SKM-1 treated with dmso at 0.1 percent for 144 hours (cell line): ENCODE results near the gene HLTF.

ENCODE experiments used
- DNase-seq: peaks from one replicate; lab custom pipeline; 2025; ENCODE audit not compliant: unreplicated experiment; lab: John Stamatoyannopoulos, UW

Gene HLTF

GRCh38 chr3:149087208-149087607 lies 875 bp upstream of the HLTF start:
- no peak for DNase-seq

DNA sequence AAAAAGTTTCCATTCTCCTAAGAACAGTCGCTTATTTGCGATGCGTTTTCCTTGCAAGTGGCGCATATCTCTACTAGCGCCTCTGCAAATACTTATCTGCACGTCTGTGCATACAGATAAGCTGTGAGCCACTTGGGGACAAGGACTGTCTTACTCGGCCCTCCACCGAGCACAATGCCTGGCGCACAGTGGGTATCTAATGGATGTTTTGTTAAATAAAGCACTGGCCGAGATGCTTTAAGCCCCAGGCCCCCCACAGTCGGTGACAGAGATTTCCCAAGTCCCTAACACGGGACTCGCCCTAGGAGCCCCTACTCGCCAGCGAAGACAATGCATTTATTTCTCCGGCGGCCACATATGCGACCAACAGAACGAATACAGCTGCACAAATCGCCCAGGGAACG lies 503 bp downstream of the HLTF start:
- DNase-seq, result no peak

GRCh38 chr3:149081772-149082171 lies 4.6 kb downstream of the HLTF start:
- no peak for DNase-seq

DNA sequence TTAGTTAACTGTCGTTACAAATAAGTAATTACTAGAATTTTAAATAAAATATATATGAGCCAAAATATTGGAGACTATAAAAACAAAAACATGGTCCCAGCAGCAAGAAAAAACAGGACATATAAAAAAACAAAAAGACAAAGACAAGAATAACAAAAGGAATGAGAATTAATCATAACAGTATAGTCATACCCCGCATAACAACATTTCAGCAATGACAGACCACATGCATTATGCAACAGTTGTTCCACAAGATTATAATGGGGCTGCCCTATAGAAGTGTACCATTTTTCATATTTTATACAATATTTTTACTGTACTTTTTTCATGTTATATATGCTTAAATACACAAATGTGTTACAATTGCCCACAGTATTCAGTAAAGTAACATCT lies 5.6 kb downstream of the HLTF start:
- no peak for DNase-seq

DNA sequence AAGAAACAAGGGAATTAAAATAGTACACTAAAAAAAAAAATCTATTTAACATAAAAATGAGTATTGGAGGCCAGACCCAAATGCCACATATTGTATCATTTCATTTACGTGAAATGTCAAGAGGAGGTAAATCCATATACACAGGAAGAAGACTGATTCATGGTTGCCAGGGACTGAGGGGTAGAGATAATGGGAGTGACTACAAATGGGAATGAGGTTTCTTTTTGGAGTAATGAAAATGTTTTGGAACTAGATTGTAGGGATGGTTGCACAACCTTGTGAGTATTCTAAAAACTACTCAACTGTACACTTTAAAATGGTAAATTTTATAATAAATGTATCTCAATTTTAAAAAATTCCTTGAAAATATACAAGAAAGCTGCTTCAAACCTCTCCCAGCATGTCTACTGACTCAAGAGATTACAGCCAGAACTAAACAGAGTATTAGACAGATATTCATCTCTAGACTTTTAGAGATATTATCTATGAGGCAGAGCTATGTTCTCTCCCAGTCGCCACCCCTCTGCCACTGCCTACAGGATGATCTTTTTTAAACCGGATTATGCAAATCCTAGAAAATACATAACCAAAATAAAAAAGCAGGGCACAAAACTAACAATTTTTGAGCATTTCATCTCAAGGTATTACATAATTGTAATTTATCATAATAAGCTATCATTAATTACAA lies 6.2 kb downstream of the HLTF start:
- no peak for DNase-seq

DNA sequence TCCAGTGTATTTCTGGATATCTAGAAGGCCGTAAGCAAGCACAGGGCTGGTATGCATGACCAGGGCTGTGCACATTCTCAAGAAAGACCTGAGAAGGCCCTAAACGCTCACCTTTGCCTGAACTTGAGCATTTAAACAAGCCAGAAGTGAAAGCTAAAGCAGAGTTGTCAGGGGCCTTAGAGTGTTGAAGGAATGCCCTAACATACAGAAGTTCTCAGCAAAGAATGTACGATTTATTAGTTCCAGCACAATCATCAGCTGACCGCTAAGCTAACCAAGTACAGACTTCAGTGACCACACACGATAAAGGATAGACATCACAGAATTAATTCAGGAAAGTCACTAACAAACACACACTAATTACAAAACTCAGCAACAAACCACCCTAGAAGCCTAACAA lies 8.7 kb downstream of the HLTF start:
- DNase-seq, result no peak

DNA sequence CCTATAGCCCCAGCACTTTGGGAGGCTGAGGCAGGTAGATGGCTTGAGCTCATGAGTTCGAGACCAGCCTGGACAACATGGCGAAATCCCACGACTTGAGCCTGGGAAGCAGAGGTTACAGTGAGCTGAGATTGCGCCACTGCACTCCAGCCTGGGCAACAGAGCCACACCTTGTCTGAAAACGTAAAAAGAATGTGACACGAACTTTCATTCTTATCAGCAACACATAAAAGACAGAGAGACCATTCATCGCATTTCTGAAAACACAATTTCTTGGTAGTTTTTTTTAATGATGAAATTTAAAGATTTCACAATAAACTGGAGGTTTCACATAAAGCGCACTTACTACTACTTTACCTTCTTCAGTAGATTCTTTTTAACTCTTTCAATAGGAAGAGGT lies 18.4 kb downstream of the HLTF start:
- no peak for DNase-seq

- DNase-seq, result no peak
These were observed 24.6 kb downstream of the HLTF start for GRCh38 chr3:149061776-149062175.

DNA sequence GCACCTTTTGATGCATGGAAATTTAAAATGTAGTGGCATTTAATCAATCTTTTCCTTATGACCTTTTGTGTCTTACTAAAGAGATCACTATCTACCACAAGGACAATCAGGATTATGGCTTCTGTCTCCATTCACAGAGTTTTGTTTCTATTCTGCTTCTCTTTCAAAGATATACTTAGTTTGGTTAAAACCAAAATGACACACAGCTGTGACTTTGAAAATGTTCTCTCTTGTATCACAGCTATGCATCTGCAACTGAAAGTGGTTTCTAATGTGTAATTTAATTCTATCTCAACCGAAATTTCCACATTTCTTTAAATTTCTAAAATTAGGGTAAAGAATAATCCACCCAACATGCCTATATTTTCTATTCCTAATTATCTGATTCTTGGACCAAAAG lies 27.7 kb downstream of the HLTF start:
- no peak for DNase-seq

DNA sequence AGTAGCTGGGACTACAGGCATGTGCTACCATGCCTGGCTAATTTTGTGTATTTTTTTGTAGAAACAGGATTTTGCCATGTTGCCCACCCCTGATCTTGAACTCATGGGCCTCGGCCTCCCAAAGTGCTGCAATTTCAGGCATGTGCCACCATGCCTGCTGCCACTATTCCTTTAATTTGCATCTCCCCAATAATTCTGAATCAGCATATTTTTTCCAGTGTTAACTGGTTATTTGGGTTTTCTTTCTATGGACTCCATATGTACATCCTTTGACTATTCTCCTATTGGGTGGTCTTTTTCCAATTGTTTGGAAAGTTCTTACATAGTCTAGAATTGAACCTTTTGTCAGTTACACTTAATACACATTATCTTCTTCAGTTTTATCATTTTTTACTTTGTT lies 28.1 kb downstream of the HLTF start:
- DNase-seq, result no peak

GRCh38 chr3:149055575-149055974 lies 30.8 kb downstream of the HLTF start:
- DNase-seq, result no peak

- no peak for DNase-seq
These were observed 41.8 kb downstream of the HLTF start for GRCh38 chr3:149044339-149045083.

DNA sequence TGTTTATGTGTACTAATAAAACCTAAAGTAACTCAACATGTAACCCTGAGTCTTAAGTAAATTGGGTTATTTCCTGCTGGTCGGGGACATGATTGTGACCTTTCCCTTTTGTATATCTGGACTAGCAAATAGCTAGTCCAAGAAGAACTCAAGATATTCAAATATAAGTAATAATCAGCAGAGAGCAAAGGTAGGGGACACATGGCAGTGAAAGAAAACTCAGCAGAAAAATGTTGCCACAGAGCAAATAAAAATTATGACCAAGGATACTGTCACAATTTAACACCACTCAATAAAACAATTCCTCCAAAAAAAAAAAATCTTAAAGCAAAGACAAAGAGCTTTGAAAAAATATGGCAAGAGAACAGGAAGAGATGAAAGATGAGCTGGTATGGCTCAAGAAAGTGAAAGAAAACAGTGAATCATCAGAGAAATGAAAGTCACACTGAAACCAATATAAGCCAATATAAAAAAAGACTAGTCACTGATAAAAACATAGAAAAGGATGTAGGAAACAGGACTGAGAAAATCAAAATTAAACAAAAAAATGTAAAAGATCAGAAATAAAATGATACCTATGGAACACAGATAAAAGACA lies 43.4 kb downstream of the HLTF start:
- no peak for DNase-seq

DNA sequence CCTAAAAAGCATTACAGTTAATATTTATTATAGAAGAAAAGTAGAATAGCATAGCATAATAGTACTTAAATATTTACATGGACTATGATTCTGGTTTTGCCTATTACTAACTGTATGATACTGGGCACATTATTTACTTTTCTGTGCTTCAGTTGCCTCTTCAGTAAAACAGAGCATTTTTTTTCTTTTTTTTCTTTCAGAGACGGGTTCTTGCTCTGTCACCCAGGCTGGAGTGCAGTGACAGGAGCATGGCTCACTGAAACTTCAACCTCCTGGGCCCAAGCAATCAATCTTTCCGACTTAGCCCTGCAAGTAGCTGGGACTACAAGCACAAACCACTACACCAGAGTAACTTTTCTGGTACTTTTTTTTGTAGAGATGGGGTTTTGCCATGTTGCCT lies 48.0 kb downstream of the HLTF start:
- no peak for DNase-seq

DNA sequence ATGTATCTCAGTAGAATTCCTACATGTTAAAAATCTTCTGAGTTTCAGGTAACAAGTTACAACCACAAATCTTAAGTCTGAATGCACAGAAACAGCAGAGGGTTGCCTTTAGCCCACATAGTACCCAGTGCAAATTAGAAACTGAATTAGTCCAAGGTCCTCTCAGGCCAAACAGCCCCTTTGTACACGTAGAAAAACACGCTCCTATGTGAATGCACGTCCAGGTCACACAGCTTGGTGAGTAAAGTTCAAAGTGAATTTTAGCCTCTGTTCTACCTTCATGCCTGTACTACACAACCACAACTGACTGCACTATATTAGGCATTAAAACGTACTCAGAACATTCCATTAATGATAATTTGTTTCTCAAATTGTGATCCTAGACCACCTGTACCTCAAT lies 48.6 kb downstream of the HLTF start:
- no peak for DNase-seq

GRCh38 chr3:149031096-149031495 lies 55.2 kb downstream of the HLTF start:
- DNase-seq, result no peak

DNA sequence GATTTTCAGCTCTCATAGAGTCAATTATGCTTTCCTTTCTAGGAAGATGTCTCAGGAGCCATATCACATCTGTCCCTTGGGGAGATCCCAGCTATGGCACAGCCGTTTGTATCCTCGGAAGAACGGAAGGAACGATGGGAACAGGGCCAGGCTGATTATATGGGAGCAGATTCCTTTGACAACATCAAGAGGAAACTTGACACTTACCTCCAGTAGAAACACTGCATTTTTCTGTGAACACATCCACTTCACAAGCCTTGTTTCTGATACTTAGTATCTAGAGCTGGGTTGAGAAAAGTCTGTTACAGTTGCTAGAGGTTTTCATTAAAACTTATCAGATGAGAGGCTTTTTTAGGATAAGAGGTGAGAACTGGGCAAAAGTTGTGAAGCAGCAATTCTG lies 59.6 kb downstream of the HLTF start:
- DNase-seq, result no peak

GRCh38 chr3:149023951-149024350 lies 62.4 kb downstream of the HLTF start:
- no peak for DNase-seq

- no peak for DNase-seq
These were observed 64.5 kb downstream of the HLTF start for GRCh38 chr3:149021830-149022229.

- DNase-seq, result no peak
These were observed 65.5 kb downstream of the HLTF start for GRCh38 chr3:149020839-149021252.

- no peak for DNase-seq
These were observed 66.0 kb downstream of the HLTF start for GRCh38 chr3:149020196-149020838.

DNA sequence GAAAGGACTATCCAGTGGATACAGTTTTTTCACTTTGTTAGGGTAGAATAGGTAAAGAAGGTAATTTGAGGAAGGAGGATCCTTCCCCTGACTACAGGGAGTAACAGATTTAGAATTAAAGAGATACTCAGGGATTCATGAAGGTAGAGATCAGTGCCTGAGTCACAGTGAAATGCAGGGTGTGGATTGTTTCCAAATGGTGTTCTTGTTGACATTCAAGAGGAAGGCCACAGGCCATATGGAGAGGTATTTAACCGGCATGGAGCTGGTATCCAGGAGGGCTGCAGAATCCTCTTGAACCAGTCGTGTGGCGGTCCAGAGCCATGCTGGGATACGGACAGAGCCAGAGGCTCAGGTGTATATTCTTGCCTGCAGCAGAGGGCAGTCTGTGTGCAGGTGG lies 66.8 kb downstream of the HLTF start:
- DNase-seq, result no peak
